ENCODE data around the gene DSC3. TPM values are rescaled to one million over a fixed set of nuclear protein-coding genes. Genes with fewer than 3 reads are reported as not detected.

The DSC3 gene
- total RNA-seq (2022; extraction: Qiagen RNA extraction), result 0.99 to 1.6 TPM (median 1.3 TPM) in 5 replicates

GRCh38 chr18:31042406-31043181, at the start of gene DSC3:
Gene DSC3, minus strand, starts transcription at chr18:31042742. Its CDS starts 82 bp downstream, at chr18:31042660.

Other genes with a start within 250 kb of the DSC3 start
- gene DSC2, start 59.7 kb upstream of the DSC3 start, total RNA-seq (2022; extraction: Qiagen RNA extraction), result 0.75 to 1.2 TPM (median 1.0 TPM) in 5 replicates
- not detected in 5 replicates for gene DSC1, start 120.1 kb upstream of the DSC3 start, total RNA-seq (2022; extraction: Qiagen RNA extraction)

Measured in A549 treated with Mapracorat at 1 μM for 4 hours (cell line).